GM08714 (cell line): ENCODE data around the gene CASR.

Experiments
- H3K4me3 ChIP-seq: fragments of 200-500 bp; sonication (Bioruptor generic); 2 replicates; pipeline ENCODE4 v1.5.1; 2014; ENCODE audit warnings: mild to moderate bottlenecking, low read length, inconsistent platforms
- ZNF274 ChIP-seq: IDR thresholded peaks from 2 replicates; pipeline ENCODE4 v1.6.1; 2012; ENCODE audit warnings: mild to moderate bottlenecking, low read depth, low read length

The CASR gene

DNA sequence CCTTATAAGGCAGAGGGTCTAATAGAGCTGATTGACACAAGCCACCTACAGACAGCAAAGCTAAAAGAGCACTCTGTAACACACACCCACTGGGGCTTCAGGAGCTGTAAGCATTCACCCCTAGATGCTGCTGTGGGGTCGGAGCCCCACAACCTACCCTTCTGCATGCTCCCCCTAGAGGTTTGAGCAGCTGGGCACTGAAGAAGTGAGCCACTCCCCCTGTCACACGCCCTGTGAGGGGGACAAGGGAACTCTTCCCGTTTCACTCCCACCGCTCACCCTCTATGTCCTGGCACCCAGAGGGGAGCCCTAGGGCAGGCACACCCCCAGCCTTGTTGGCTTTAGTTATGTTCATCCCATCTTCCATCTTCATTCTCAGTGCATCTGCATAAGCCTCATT, 132.2 kb downstream of the CASR start:
- H3K4me3 ChIP-seq, result no peak overlapping the region
- TF ChIP-seq ZNF274, result no peak

DNA sequence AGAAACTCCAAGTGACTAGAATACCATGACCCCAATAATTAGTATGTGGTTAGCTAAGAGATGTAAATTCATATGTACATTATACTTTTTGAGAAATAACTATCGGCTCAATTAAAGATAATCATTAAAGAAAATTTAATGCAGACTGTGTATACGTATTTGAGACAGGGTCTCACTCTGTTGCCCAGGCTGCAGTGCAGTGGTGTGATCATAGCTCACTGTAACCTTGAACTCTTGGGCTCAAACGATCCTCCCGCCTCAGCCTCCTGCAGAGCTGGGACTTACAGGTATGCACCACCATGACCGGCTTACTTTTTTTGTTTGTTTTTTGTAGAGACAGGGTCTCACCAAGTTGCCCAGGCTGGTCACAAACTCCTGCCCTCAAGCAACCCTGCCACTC, 132.9 kb downstream of the CASR start:
- H3K4me3 ChIP-seq, result no peak overlapping the region
- no peak for TF ChIP-seq ZNF274

DNA sequence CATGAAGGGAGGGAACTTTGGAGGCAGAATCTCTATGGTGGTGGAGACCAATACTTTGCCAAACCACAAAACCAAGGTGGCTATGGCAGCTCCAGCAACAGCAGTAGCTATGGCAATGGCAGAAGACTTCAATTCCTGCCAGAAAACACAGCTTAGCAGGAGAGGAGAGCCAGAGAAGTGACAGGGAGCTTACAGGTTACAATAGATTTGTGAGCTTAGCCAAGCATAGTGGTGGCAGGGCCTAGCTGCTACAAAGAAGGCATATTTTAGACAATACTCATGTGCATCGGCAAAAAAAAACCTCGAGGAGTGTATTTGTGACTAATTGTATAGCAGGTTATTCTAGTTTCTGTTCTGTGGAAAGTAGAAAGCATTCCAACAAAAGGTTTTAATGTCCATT, 135.2 kb downstream of the CASR start:
- no peak for TF ChIP-seq ZNF274
- H3K4me3 ChIP-seq, result no peak overlapping the region

DNA sequence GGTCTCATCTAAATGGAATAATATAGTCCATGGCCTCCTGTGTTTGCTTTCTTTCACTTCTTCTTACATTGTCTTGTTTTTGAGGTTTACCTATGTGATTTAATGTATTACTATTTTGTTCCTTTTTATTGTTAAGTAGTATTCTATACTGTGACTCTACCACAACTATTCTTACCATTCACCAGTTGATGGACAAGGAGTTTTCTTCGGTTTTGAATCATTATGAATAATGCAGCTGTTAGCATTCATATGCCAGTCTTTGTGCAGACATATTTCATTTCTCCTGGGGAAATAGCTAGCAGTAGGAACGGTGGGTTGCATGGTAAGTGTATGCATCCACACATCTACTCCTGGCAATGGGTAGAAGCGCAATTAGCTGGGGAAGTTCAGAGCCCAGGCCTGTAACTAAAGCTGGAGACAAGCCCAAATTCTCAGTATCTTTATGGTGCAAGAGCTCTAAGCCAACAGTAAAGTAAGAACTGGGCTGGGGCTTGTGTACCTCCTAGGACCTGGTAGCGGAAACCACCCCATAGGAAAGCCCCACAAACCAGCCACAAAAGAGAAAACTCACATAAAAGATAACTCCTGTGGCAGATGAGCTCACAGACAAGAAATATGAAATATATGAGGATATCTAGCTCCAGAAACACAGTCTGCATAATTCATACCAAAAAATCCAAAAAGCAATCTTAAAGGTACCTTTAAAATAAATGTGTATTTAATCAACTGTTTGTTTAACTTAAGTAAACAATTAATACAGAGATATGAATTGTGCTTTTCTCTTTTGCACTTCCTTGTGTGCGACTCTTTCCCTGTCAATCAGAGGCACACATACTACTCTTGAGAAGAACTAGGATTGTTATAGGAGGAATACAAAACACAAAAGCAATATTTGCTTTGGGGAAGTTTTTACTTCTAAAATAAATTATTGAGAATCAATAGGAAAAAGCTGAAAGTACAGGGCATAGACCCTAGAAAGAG, 138.9 kb downstream of the CASR start:
- no peak for TF ChIP-seq ZNF274
- no peak overlapping the region for H3K4me3 ChIP-seq

DNA sequence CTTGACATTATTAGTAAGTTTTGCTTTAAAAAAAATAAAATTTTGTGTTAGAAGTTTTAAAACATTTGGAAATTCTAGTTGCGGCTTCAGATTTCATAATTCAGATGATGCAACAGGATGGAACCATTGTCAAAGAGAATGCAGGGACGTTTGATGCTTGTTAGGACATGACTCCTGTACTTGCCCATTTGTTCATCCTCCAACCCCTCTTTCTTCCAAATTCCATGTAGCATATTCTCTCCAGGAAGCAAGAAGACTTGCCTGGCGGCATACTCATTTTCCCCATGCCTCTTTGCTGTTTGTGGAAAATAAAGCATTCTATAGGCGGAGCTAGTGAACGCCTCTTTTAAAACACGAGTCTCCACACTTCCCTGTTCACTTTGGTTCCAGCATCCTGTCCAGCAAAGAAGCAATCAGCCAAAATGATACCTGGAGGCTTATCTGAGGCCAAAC, 141.4 kb downstream of the CASR start, which contains the start of gene CSTA:
Gene CSTA, plus strand, starts transcription at position 378 of the 453 bp plus-strand sequence. Its CDS starts 45 bp downstream, at position 423.
- TF ChIP-seq ZNF274, result no peak
- no peak within 1 kb of the TSS for H3K4me3 ChIP-seq

DNA sequence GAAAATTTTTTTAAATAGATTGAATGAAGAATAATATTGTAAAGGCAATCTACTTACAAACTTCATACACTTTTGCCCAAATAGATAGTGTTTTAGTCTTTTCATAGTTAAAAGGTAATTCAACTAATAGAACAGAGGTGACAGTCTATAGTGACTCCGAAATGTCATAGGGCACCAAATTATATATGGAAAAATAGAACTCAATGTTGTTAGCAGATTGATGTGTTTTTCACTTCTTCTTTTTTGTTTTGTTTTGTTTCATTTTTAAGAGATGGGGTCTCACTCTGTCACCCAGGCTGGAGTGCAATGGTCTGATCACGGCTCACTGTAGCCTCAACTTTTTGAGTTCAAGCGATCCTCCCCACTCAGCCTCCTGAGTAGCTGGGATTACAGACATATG, 142.3 kb downstream of the CASR start:
- no peak overlapping the region for H3K4me3 ChIP-seq

DNA sequence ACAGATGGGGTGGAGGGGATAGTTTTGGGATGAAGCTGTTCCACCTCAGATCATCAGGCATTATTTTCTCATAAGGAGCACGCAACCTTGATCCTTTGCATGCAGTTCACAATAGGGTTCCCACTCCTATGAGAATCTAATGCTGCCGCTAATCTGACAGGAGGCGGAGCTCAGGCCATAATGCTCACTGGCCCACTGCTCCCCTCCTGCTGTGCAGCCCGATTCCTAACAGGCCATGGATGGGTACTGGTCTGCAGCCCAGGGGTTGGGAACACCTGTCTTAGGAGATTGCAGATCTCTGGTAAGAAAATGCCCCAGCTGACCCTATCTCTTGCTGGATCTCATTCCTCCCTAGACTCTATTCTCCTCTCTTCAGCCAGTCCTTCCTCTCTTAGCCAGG, 148.4 kb downstream of the CASR start:
- TF ChIP-seq ZNF274, result no peak
- no peak overlapping the region for H3K4me3 ChIP-seq

More for the DNA sequence above, 142.3 kb downstream of the CASR start:
- no peak for TF ChIP-seq ZNF274

DNA sequence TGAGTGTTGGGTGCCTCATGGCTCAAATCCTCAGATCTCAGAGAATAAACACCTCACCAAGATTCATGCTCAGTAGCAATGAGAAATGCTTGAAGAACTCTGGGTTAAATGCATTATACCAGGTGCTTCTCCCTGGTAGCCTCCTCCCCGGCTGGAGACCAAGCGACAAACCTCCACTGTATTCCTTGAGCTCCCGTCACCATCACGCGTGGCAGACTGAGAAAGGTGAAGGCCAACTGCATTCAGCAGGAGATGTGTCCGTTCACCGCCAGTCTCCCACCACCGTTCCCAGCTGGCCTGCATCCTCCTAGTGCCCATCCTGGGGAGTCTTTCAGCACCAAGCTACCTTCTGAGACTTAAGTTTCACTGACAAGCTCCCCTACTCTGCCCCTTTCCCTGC, 149.1 kb downstream of the CASR start:
- H3K4me3 ChIP-seq, result no peak overlapping the region
- TF ChIP-seq ZNF274, result no peak
